HepG2 (cell line): ENCODE results near the gene TACC2. TPM values are rescaled to one million over a fixed set of nuclear protein-coding genes. Genes with fewer than 3 reads are reported as not detected.

Source experiments
- CAMTA2 ChIP-seq: sonication (generic); formaldehyde crosslinking; IDR thresholded peaks from 2 replicates; pipeline ENCODE4 v1.4.0; 2020; ENCODE audit warnings: mild to moderate bottlenecking, missing genetic modification reagents, borderline replicate concordance
- CREB3 ChIP-seq: sonication (generic); formaldehyde crosslinking; IDR thresholded peaks from 2 replicates; pipeline ENCODE4 v1.5.0; 2020; ENCODE audit warnings: missing genetic modification reagents
- FOXO4 ChIP-seq: sonication (generic); formaldehyde crosslinking; conservative IDR thresholded peaks from 2 replicates; pipeline ENCODE4 v1.8.1; 2023; ENCODE audit warnings: missing genetic modification reagents
- GABPB1 ChIP-seq: IDR thresholded peaks from 2 replicates; pipeline ENCODE4 v1.6.1; 2016; ENCODE audit warnings: mild to moderate bottlenecking, missing genetic modification reagents, moderate library complexity, missing compliant biosample characterization
- KMT2B ChIP-seq: IDR thresholded peaks from 2 replicates; pipeline ENCODE4 v1.6.1; 2016; ENCODE audit warnings: missing genetic modification reagents, missing compliant biosample characterization
- TBL1XR1 ChIP-seq: fragments of 150-350 bp; IDR thresholded peaks from 2 replicates; pipeline ENCODE4 v1.6.1; 2014; ENCODE audit warnings: borderline replicate concordance, low read length; ENCODE audit not compliant: partially characterized antibody
- TEAD2 ChIP-seq: sonication (generic); formaldehyde crosslinking; IDR thresholded peaks from 2 replicates; pipeline ENCODE4 v1.9.0; 2021; ENCODE audit warnings: missing genetic modification reagents
- ZFP1 ChIP-seq: IDR thresholded peaks from 2 replicates; pipeline ENCODE4 v1.6.1; 2016
- ZNF234 ChIP-seq: sonication (generic); formaldehyde crosslinking; conservative IDR thresholded peaks from 2 replicates; pipeline ENCODE4 v1.5.1; 2020; ENCODE audit warnings: mild to moderate bottlenecking, missing genetic modification reagents
- ZNF670 ChIP-seq: sonication (generic); formaldehyde crosslinking; IDR thresholded peaks from 2 replicates; pipeline ENCODE4 v1.8.0; 2022; ENCODE audit warnings: mild to moderate bottlenecking, missing genetic modification reagents, borderline replicate concordance
- ZNF773 ChIP-seq: sonication (generic); formaldehyde crosslinking; IDR thresholded peaks from 2 replicates; pipeline ENCODE4 v1.4.0; 2020; ENCODE audit warnings: missing genetic modification reagents, borderline replicate concordance
- ZNF776 ChIP-seq: sonication (generic); formaldehyde crosslinking; IDR thresholded peaks from 2 replicates; pipeline ENCODE4 v1.4.0; 2020; ENCODE audit warnings: mild to moderate bottlenecking, missing genetic modification reagents
- polyA plus RNA-seq, 8 experiments: library from polyadenylated mRNA; depleted of rRNA in 3 of 8; stranded (reverse) in 7 of 8; unstranded in 1 of 8; fragments of >200 nt; fragmentation: Illumina TruSeq in 4 of 8; extraction: Trizol in 4 of 8; gene quantifications; 2 replicates each; pipeline versions ENCODE4 v1.2.1 to v1.2.3, GENCODE V29; 2011 to 2016; ENCODE audit warnings: low read depth in 4 of 8, missing spikeins in 1 of 8, mixed read lengths in 1 of 8; ENCODE audit not compliant: insufficient read depth in 1 of 8
- total RNA-seq, 5 experiments: library from RNA; depleted of rRNA; stranded (reverse); fragments of >200 nt; fragmentation: Illumina TruSeq; extraction: Trizol; gene quantifications; 2 replicates each; pipeline ENCODE4 v1.2.3, GENCODE V29; 2016; ENCODE audit warnings: low read depth in 1 of 5
- TF ChIP-seq, protein P1 (sequence below): sonication (generic); formaldehyde crosslinking; IDR thresholded peaks from 2 replicates; pipeline ENCODE4 v1.5.1; 2020; ENCODE audit warnings: missing genetic modification reagents, mild to moderate bottlenecking, borderline replicate concordance
- TF ChIP-seq, protein P2 (sequence below): IDR thresholded peaks from 2 replicates; pipeline ENCODE4 v1.6.1; 2016; ENCODE audit warnings: low read depth, missing genetic modification reagents, missing compliant biosample characterization

TACC2 gene
- total and polyA plus RNA-seq, 2 of the 13 experiments (the other 11 are each of a cell fraction or from before 2014, with no cell fraction given), result 11.8 to 16.0 TPM

GRCh38 chr10:122113161-122113944, 124.4 kb downstream of the TACC2 start (continued):
- TF ChIP-seq FOXO4 (0 out of 2 replicates have a peak, but pooled peaks have one; percentile 46), ZFP1 (CRISPR knock-in tag) (0 out of 2 replicates have a peak, but pooled peaks have one; percentile 47), ZNF773 (CRISPR knock-in tag) (0 out of 2 replicates have a peak, but pooled peaks have one; percentile 16), CAMTA2 (peak; percentile 85; the same call in 1 of the 2 replicates), CREB3 (CRISPR knock-in tag) (no peak), GABPB1 (CRISPR knock-in tag) (peak; percentile 38; the same call in 1 of the 2 replicates), TBL1XR1 (peak; percentile 8), ZNF234 (CRISPR knock-in tag) (peak; percentile 77; the same call in 1 of the 2 replicates), KMT2B (peak; percentile 48), TEAD2 (CRISPR knock-in tag) (0 out of 2 replicates have a peak, but pooled peaks have one; percentile 11), ZNF776 (CRISPR knock-in tag) (peak; percentile 76), ZNF670 (CRISPR knock-in tag) (0 out of 2 replicates have a peak, but pooled peaks have one; percentile 21)
- TF ChIP-seq, protein P1, sequence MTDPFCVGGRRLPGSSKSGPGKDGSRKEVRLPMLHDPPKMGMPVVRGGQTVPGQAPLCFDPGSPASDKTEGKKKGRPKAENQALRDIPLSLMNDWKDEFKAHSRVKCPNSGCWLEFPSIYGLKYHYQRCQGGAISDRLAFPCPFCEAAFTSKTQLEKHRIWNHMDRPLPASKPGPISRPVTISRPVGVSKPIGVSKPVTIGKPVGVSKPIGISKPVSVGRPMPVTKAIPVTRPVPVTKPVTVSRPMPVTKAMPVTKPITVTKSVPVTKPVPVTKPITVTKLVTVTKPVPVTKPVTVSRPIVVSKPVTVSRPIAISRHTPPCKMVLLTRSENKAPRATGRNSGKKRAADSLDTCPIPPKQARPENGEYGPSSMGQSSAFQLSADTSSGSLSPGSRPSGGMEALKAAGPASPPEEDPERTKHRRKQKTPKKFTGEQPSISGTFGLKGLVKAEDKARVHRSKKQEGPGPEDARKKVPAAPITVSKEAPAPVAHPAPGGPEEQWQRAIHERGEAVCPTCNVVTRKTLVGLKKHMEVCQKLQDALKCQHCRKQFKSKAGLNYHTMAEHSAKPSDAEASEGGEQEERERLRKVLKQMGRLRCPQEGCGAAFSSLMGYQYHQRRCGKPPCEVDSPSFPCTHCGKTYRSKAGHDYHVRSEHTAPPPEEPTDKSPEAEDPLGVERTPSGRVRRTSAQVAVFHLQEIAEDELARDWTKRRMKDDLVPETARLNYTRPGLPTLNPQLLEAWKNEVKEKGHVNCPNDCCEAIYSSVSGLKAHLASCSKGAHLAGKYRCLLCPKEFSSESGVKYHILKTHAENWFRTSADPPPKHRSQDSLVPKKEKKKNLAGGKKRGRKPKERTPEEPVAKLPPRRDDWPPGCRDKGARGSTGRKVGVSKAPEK (CRISPR knock-in tag), result no peak
- TF ChIP-seq, protein P2, sequence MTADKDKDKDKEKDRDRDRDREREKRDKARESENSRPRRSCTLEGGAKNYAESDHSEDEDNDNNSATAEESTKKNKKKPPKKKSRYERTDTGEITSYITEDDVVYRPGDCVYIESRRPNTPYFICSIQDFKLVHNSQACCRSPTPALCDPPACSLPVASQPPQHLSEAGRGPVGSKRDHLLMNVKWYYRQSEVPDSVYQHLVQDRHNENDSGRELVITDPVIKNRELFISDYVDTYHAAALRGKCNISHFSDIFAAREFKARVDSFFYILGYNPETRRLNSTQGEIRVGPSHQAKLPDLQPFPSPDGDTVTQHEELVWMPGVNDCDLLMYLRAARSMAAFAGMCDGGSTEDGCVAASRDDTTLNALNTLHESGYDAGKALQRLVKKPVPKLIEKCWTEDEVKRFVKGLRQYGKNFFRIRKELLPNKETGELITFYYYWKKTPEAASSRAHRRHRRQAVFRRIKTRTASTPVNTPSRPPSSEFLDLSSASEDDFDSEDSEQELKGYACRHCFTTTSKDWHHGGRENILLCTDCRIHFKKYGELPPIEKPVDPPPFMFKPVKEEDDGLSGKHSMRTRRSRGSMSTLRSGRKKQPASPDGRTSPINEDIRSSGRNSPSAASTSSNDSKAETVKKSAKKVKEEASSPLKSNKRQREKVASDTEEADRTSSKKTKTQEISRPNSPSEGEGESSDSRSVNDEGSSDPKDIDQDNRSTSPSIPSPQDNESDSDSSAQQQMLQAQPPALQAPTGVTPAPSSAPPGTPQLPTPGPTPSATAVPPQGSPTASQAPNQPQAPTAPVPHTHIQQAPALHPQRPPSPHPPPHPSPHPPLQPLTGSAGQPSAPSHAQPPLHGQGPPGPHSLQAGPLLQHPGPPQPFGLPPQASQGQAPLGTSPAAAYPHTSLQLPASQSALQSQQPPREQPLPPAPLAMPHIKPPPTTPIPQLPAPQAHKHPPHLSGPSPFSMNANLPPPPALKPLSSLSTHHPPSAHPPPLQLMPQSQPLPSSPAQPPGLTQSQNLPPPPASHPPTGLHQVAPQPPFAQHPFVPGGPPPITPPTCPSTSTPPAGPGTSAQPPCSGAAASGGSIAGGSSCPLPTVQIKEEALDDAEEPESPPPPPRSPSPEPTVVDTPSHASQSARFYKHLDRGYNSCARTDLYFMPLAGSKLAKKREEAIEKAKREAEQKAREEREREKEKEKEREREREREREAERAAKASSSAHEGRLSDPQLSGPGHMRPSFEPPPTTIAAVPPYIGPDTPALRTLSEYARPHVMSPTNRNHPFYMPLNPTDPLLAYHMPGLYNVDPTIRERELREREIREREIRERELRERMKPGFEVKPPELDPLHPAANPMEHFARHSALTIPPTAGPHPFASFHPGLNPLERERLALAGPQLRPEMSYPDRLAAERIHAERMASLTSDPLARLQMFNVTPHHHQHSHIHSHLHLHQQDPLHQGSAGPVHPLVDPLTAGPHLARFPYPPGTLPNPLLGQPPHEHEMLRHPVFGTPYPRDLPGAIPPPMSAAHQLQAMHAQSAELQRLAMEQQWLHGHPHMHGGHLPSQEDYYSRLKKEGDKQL (CRISPR knock-in tag), result peak; percentile 26; the same call in 1 of the 2 replicates
